ENCODE results near the gene LSM14A. TPM values are rescaled to one million over a fixed set of nuclear protein-coding genes. Genes with fewer than 3 reads are reported as not detected.
A peak's percentile ranks its signal among the peaks of the same experiment; 100 is the strongest.

The LSM14A gene
- total and polyA plus RNA-seq, 9 of the 15 experiments (the other 6 are each of a cell fraction or from before 2014, with no cell fraction given): 19.5 to 150 (median 95.1) TPM

GRCh38 chr19:34171877-34172660 is at the start of gene LSM14A (continued):
- TF ChIP-seq, protein P1, sequence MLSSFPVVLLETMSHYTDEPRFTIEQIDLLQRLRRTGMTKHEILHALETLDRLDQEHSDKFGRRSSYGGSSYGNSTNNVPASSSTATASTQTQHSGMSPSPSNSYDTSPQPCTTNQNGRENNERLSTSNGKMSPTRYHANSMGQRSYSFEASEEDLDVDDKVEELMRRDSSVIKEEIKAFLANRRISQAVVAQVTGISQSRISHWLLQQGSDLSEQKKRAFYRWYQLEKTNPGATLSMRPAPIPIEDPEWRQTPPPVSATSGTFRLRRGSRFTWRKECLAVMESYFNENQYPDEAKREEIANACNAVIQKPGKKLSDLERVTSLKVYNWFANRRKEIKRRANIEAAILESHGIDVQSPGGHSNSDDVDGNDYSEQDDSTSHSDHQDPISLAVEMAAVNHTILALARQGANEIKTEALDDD (IDR thresholded peaks at IDR 0.05): no peak
- no peak for TF ChIP-seq HES1 (IDR thresholded peaks at IDR 0.05; ENCODE audit: low read depth)
- TF ChIP-seq, protein P2, sequence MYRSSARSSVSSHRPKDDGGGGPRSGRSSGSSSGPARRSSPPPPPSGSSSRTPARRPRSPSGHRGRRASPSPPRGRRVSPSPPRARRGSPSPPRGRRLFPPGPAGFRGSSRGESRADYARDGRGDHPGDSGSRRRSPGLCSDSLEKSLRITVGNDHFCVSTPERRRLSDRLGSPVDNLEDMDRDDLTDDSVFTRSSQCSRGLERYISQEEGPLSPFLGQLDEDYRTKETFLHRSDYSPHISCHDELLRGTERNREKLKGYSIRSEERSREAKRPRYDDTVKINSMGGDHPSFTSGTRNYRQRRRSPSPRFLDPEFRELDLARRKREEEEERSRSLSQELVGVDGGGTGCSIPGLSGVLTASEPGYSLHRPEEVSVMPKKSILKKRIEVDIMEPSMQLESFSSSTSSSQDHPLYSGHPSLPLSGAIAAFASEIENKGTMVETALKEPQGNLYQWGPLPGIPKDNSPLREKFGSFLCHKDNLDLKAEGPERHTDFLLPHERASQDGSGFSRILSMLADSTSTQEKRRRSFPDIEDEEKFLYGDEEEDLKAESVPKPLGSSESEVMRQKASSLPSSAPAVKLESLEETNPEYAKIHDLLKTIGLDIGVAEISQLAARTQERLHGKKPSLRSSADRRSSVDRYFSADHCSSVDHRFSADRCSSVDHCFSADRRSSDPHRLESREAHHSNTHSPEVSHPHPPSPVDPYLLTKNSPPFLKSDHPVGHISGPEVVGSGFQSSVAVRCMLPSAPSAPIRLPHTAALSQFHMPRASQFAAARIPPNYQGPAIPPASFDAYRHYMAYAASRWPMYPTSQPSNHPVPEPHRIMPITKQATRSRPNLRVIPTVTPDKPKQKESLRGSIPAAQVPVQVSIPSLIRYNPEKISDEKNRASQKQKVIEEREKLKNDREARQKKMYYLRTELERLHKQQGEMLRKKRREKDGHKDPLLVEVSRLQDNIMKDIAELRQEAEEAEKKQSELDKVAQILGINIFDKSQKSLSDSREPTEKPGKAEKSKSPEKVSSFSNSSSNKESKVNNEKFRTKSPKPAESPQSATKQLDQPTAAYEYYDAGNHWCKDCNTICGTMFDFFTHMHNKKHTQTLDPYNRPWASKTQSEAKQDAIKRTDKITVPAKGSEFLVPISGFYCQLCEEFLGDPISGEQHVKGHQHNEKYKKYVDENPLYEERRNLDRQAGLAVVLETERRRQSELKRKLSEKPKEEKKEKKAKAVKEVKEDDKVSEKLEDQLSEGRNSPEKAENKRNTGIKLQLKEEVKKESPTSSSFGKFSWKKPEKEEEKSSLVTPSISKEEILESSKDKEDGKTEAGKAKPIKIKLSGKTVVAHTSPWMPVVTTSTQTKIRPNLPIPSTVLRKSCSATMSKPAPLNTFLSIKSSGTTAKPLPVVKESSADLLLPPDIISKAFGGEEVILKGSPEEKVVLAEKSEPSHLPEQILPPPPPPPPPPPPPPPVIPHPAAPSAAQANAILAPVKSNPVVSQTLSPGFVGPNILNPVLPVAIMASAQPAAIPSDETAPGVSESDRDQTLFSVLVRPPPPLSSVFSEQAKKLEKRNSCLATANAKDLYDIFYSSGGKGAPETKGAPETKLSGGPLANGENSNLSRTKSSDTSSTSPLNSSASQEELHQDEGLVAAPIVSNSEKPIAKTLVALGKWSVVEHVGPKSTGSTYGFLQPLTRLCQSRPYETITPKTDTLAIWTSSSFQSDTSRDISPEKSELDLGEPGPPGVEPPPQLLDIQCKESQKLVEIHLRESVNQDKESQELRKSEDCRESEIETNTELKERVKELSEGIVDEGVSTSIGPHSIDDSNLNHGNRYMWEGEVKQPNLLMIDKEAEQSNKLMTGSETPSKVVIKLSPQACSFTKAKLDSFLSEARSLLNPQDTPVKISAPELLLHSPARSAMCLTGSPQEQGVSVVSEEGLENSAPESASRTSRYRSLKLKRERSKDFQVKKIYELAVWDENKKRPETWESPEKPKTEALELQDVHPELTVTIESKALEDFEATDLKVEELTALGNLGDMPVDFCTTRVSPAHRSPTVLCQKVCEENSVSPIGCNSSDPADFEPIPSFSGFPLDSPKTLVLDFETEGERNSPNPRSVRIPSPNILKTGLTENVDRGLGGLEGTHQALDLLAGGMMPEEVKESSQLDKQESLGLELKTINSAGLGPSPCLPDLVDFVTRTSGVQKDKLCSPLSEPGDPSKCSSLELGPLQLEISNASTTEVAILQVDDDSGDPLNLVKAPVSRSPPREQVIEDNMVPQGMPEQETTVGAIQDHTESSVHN (IDR thresholded peaks at IDR 0.05; ENCODE audit: borderline replicate concordance in 1 of 2, low read depth in 1 of 2): no peak
- TF ChIP-seq C11orf30 (IDR thresholded peaks at IDR 0.05; ENCODE audit: low read depth): 0 out of 2 replicates have a peak, but pooled peaks have one; percentile 2
- TF ChIP-seq JUND (IDR thresholded peaks at IDR 0.05; ENCODE audit: borderline replicate concordance, low read depth, low read length): no peak
- peak; percentile 7; the same call in 1 of the 3 replicates for TF ChIP-seq JUND (tag; IDR thresholded peaks at IDR 0.05; ENCODE audit: borderline replicate concordance, low read depth, low read length)
- no peak for TF ChIP-seq ZNF551 (CRISPR knock-in tag; IDR thresholded peaks at IDR 0.05)
- TF ChIP-seq, protein P3, sequence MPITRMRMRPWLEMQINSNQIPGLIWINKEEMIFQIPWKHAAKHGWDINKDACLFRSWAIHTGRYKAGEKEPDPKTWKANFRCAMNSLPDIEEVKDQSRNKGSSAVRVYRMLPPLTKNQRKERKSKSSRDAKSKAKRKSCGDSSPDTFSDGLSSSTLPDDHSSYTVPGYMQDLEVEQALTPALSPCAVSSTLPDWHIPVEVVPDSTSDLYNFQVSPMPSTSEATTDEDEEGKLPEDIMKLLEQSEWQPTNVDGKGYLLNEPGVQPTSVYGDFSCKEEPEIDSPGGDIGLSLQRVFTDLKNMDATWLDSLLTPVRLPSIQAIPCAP (CRISPR knock-in tag; IDR thresholded peaks at IDR 0.05; ENCODE audit: borderline replicate concordance): 0 out of 2 replicates have a peak, but pooled peaks have one; percentile 44
- TF ChIP-seq HDGF (IDR thresholded peaks at IDR 0.05): no peak
- TF ChIP-seq ELF4 (CRISPR knock-in tag; IDR thresholded peaks at IDR 0.05): no peak
- TF ChIP-seq CREBBP (IDR thresholded peaks at IDR 0.05; ENCODE audit: low read depth, low read length): no peak
- TF ChIP-seq ZNF431 (CRISPR knock-in tag; IDR thresholded peaks at IDR 0.05): peak; percentile 66; the same call in 1 of the 2 replicates
- peak; percentile 15 for TF ChIP-seq TCF3 (CRISPR knock-in tag; IDR thresholded peaks at IDR 0.05)
- TF ChIP-seq ZNF347 (CRISPR knock-in tag; IDR thresholded peaks at IDR 0.05; ENCODE audit: low read depth): no peak
- no peak for TF ChIP-seq SNIP1 (IDR thresholded peaks at IDR 0.05; ENCODE audit: low read depth)
- TF ChIP-seq HOXB6 (CRISPR knock-in tag; IDR thresholded peaks at IDR 0.05; ENCODE audit: borderline replicate concordance): no peak
- TF ChIP-seq NFIC (IDR thresholded peaks at IDR 0.05): peak; percentile 70
- no peak for TF ChIP-seq HEY1 (CRISPR knock-in tag; IDR thresholded peaks at IDR 0.05; ENCODE audit: borderline replicate concordance)

Data from K562 (cell line).